Islet of Langerhans (tissue), 1 donor: ENCODE measurements around the gene SLC6A7.
"Not testable (repeated sequence)": the region's sequence is repeated elsewhere in the genome, so short reads cannot be mapped to it uniquely, and the experiment has no call there.

Experiments used
- FAIRE-seq: peaks from one replicate; lab custom pipeline; 2011; peaks lifted over from hg19 to GRCh38; lab: Jason Lieb, UNC

SLC6A7 gene

GRCh38 chr5:150219142-150219541, 29.3 kb downstream of the SLC6A7 start:
- FAIRE-seq, result no peak

- no peak for FAIRE-seq
These were observed 30.0 kb downstream of the SLC6A7 start for GRCh38 chr5:150219861-150220260.

GRCh38 chr5:150221471-150221870, 31.6 kb downstream of the SLC6A7 start:
- FAIRE-seq, result no peak

- no peak for FAIRE-seq
These were observed 33.0 kb downstream of the SLC6A7 start for GRCh38 chr5:150222906-150223305.

GRCh38 chr5:150223474-150223873, 33.6 kb downstream of the SLC6A7 start:
- FAIRE-seq, result no peak

- FAIRE-seq, result no peak
These were observed 34.7 kb downstream of the SLC6A7 start for GRCh38 chr5:150224483-150225027.

- FAIRE-seq, result no peak
These were observed 37.2 kb downstream of the SLC6A7 start for GRCh38 chr5:150227036-150227435.

GRCh38 chr5:150227606-150228273, 37.9 kb downstream of the SLC6A7 start:
- FAIRE-seq, result no peak

GRCh38 chr5:150229571-150229970, 39.7 kb downstream of the SLC6A7 start:
- no peak for FAIRE-seq

GRCh38 chr5:150230842-150231241, 41.0 kb downstream of the SLC6A7 start:
- FAIRE-seq, result no peak

GRCh38 chr5:150233706-150234105, 43.8 kb downstream of the SLC6A7 start:
- not testable (repeated sequence) for FAIRE-seq

GRCh38 chr5:150234576-150235499, 45.0 kb downstream of the SLC6A7 start:
- FAIRE-seq, result no peak

GRCh38 chr5:150235500-150235854, 45.6 kb downstream of the SLC6A7 start:
- FAIRE-seq, result no peak

GRCh38 chr5:150236313-150236712, 46.5 kb downstream of the SLC6A7 start:
- no peak for FAIRE-seq

GRCh38 chr5:150236981-150237754, 47.3 kb downstream of the SLC6A7 start:
- no peak for FAIRE-seq

GRCh38 chr5:150238646-150239045, 48.8 kb downstream of the SLC6A7 start:
- FAIRE-seq, result no peak

GRCh38 chr5:150239099-150239793, 49.4 kb downstream of the SLC6A7 start:
- FAIRE-seq, result no peak

- no peak for FAIRE-seq
These were observed 49.9 kb downstream of the SLC6A7 start for GRCh38 chr5:150239794-150240122.

- no peak for FAIRE-seq
These were observed 51.7 kb downstream of the SLC6A7 start for GRCh38 chr5:150241298-150242160.

GRCh38 chr5:150242251-150242894, 52.5 kb downstream of the SLC6A7 start:
- FAIRE-seq, result no peak

GRCh38 chr5:150243590-150243989, 53.7 kb downstream of the SLC6A7 start:
- no peak for FAIRE-seq
